HepG2 (cell line): ENCODE measurements around the gene SNX24. TPM values are rescaled to one million over a fixed set of nuclear protein-coding genes. Genes with fewer than 3 reads are reported as not detected.

Experiments
- ATAC-seq: fragments of 200-7000 bp; cut with Tn5 transposase; 3 replicates; pipeline ENCODE4 v1.9.1; 2020; ENCODE audit warnings: mild to moderate bottlenecking, moderate library complexity
- BruUV-seq: library from RNA; stranded (reverse); fragments of 400-500 nt; replicated peaks from 2 replicates; lab custom pipeline; 2021; lab: Mats Ljungman, UMichigan
- CTCF ChIA-PET: fragments of 300-600 bp; formaldehyde crosslinking; extraction: SDS; loops from one replicate; lab custom pipeline; 2021; ENCODE audit warnings: low total read pairs, inconsistent platforms, low intra/inter-chr PET ratio; lab: Yijun Ruan, JAX
- POLR2A ChIA-PET: fragments of 350-600 bp; sonication (Branson Sonifier 250); formaldehyde crosslinking; loops from one replicate; lab custom pipeline; 2020; ENCODE audit warnings: antibody characterized with exemption, inconsistent platforms; lab: Yijun Ruan, JAX
- DNase-seq: peaks from one replicate; pipeline ENCODE4 v3.0.0-alpha.2; 2015; ENCODE audit warnings: low spot score
- FAIRE-seq: peaks from 3 replicates; lab custom pipeline; 2011; peaks lifted over from hg19 to GRCh38; lab: Jason Lieb, UNC
- H2AFZ ChIP-seq: one replicate; pipeline ENCODE4 v1.6.1; 2011; ENCODE audit warnings: low read length, inconsistent platforms
- H3K27ac ChIP-seq: fragments of 300-600 bp; 3 replicates; pipeline ENCODE4 v1.8.0; 2011; ENCODE audit warnings: mixed run types, mild to moderate bottlenecking, mixed read lengths, low read length, inconsistent platforms; ENCODE audit not compliant: insufficient read depth; ENCODE audit errors: extremely low read length
- H3K27me3 ChIP-seq, 2 experiments: fragments of 200-600 bp in 1 of 2; 2 replicates in 1 of 2; 3 replicates in 1 of 2; pipeline versions ENCODE4 v1.6.0 to v1.8.0; 2011; ENCODE audit warnings: low read length in 2 of 2, mild to moderate bottlenecking in 2 of 2, moderate library complexity in 2 of 2, inconsistent platforms in 1 of 2; ENCODE audit not compliant: insufficient read depth in 2 of 2, control insufficient read depth in 1 of 2
- H3K36me3 ChIP-seq, 2 experiments: fragments of 200-600 bp in 1 of 2; replicated peaks in 1 of 2; 2 replicates in 1 of 2; 3 replicates in 1 of 2; pipeline versions ENCODE4 v1.5.1 to v1.8.0; 2011; ENCODE audit warnings: low read length in 2 of 2, inconsistent platforms in 1 of 2; ENCODE audit not compliant: insufficient read depth in 2 of 2, control insufficient read depth in 1 of 2
- H3K4me1 ChIP-seq: 2 replicates; pipeline ENCODE4 v1.5.1; 2012; ENCODE audit warnings: low read length, inconsistent platforms; ENCODE audit not compliant: insufficient read depth
- H3K4me2 ChIP-seq: 2 replicates; pipeline ENCODE4 v1.6.0; 2011; ENCODE audit warnings: low read depth, low read length, inconsistent platforms
- H3K4me3 ChIP-seq, 3 experiments: fragments of 200-600 bp in 1 of 3; sonication (generic), shearing (Covaris generic) in 1 of 3; replicated peaks in 1 of 3; 2 replicates each; pipeline ENCODE4 v1.5.1; 2011 to 2016; ENCODE audit warnings: low read length in 3 of 3, inconsistent platforms in 2 of 3, low read depth in 2 of 3, mild to moderate bottlenecking in 2 of 3, control low read depth in 1 of 3, mixed read lengths in 1 of 3; ENCODE audit not compliant: insufficient read depth in 1 of 3
- H3K79me2 ChIP-seq: one replicate; pipeline ENCODE4 v1.6.1; 2011; ENCODE audit warnings: low read length, inconsistent platforms; ENCODE audit not compliant: insufficient read depth
- H3K9ac ChIP-seq: 2 replicates; pipeline ENCODE4 v1.6.0; 2011; ENCODE audit warnings: mild to moderate bottlenecking, low read depth, low read length, inconsistent platforms; ENCODE audit not compliant: insufficient read depth
- H3K9me3 ChIP-seq: 2 replicates; pipeline ENCODE4 v1.5.1; 2012; ENCODE audit warnings: mild to moderate bottlenecking, low read length
- H4K20me1 ChIP-seq: 2 replicates; pipeline ENCODE4 v1.6.0; 2011; ENCODE audit warnings: inconsistent platforms, mild to moderate bottlenecking, low read length, moderate library complexity; ENCODE audit not compliant: insufficient read depth
- BCL6 ChIP-seq: IDR thresholded peaks from 2 replicates; pipeline ENCODE4 v1.6.1; 2016; ENCODE audit warnings: missing genetic modification reagents, missing compliant biosample characterization
- CREB3 ChIP-seq: sonication (generic); formaldehyde crosslinking; IDR thresholded peaks from 2 replicates; pipeline ENCODE4 v1.5.0; 2020; ENCODE audit warnings: missing genetic modification reagents
- E2F5 ChIP-seq: sonication (generic); formaldehyde crosslinking; conservative IDR thresholded peaks from 2 replicates; pipeline ENCODE4 v1.4.0; 2020; ENCODE audit warnings: missing genetic modification reagents
- FOXA1 ChIP-seq, 2 experiments: fragments of 450-650 bp in 1 of 2; sonication (generic) in 1 of 2; formaldehyde crosslinking in 1 of 2; IDR thresholded peaks; 2 replicates each; pipeline versions ENCODE4 v1.4.0 to v1.6.1; 2016 to 2020; ENCODE audit warnings: missing genetic modification reagents in 1 of 2
- GLI4 ChIP-seq: sonication (generic); formaldehyde crosslinking; IDR thresholded peaks from 2 replicates; pipeline ENCODE4 v1.5.1; 2020; ENCODE audit warnings: missing genetic modification reagents, mild to moderate bottlenecking, moderate library complexity, borderline replicate concordance
- HDAC1 ChIP-seq: sonication (generic); formaldehyde crosslinking; IDR thresholded peaks from 2 replicates; pipeline ENCODE4 v1.5.1; 2020; ENCODE audit warnings: mild to moderate bottlenecking, missing genetic modification reagents
- HDAC2 ChIP-seq: sonication (generic); formaldehyde crosslinking; IDR thresholded peaks from 2 replicates; pipeline ENCODE4 v1.4.0; 2020; ENCODE audit warnings: missing genetic modification reagents
- MYNN ChIP-seq: sonication (generic); formaldehyde crosslinking; IDR thresholded peaks from 2 replicates; pipeline ENCODE4 v1.4.0; 2020; ENCODE audit warnings: mild to moderate bottlenecking, low read depth, missing genetic modification reagents
- NR2F6 ChIP-seq, 2 experiments: IDR thresholded peaks; 2 replicates each; pipeline ENCODE4 v1.6.1; 2016; ENCODE audit warnings: antibody characterized with exemption in 1 of 2, mild to moderate bottlenecking in 1 of 2
- NRL ChIP-seq: sonication (generic); formaldehyde crosslinking; IDR thresholded peaks from 2 replicates; pipeline ENCODE4 v1.5.0; 2020; ENCODE audit warnings: missing genetic modification reagents, mild to moderate bottlenecking, moderate library complexity, borderline replicate concordance
- PPARG ChIP-seq: conservative IDR thresholded peaks from 2 replicates; pipeline ENCODE4 v1.6.1; 2016; ENCODE audit warnings: missing biosample characterization, missing genetic modification reagents
- RBM22 ChIP-seq: fragments of 200-400 bp; formaldehyde crosslinking; optimal IDR thresholded peaks from 2 replicates; pipeline ENCODE3; 2017; ENCODE audit warnings: mild to moderate bottlenecking, low read length, moderate library complexity
- TEAD3 ChIP-seq: optimal IDR thresholded peaks from 2 replicates; pipeline ENCODE3; 2016; ENCODE audit warnings: borderline replicate concordance
- ZFP91 ChIP-seq: sonication (generic); formaldehyde crosslinking; IDR thresholded peaks from 2 replicates; pipeline ENCODE4 v1.9.0; 2022; ENCODE audit warnings: missing genetic modification reagents, mild to moderate bottlenecking, borderline replicate concordance
- ZGPAT ChIP-seq: IDR thresholded peaks from 2 replicates; pipeline ENCODE4 v1.6.1; 2016; ENCODE audit warnings: mild to moderate bottlenecking
- ZNF616 ChIP-seq: sonication (generic); formaldehyde crosslinking; IDR thresholded peaks from 2 replicates; pipeline ENCODE4 v1.5.0; 2020; ENCODE audit warnings: low read depth, mild to moderate bottlenecking, missing genetic modification reagents
- ZNF629 ChIP-seq: sonication (generic); formaldehyde crosslinking; conservative IDR thresholded peaks from 2 replicates; pipeline ENCODE4 v1.5.0; 2020; ENCODE audit warnings: missing genetic modification reagents
- WGBS: methylation state at CpG from one replicate; pipeline ENCODE4 v1.1.6; 2017; ENCODE audit warnings: low lambda C conversion rate; 5-methylcytosine and 5-hydroxymethylcytosine counted together
- in situ Hi-C: cut with HindIII; loops from 2 replicates; pipeline ENCODE4 v1.10.0; 2017; ENCODE audit warnings: low pct_unique_long_range_greater_than_20kb; ENCODE audit not compliant: extremely low pct_ligation_motif_present
- intact Hi-C: fragments of 100-400 bp; cut with micrococcal nuclease; formaldehyde crosslinking; loops from one replicate; pipeline ENCODE4 v1.10.0; 2022; ENCODE audit not compliant: unreplicated experiment
- polyA plus RNA-seq, 8 experiments: library from polyadenylated mRNA; depleted of rRNA in 3 of 8; stranded (reverse) in 7 of 8; unstranded in 1 of 8; fragments of >200 nt; fragmentation: Illumina TruSeq in 4 of 8; extraction: Trizol in 4 of 8; gene quantifications; 2 replicates each; pipeline versions ENCODE4 v1.2.1 to v1.2.3, GENCODE V29; 2011 to 2016; ENCODE audit warnings: low read depth in 4 of 8, missing spikeins in 1 of 8, mixed read lengths in 1 of 8; ENCODE audit not compliant: insufficient read depth in 1 of 8
- total RNA-seq, 5 experiments: library from RNA; depleted of rRNA; stranded (reverse); fragments of >200 nt; fragmentation: Illumina TruSeq; extraction: Trizol; gene quantifications; 2 replicates each; pipeline ENCODE4 v1.2.3, GENCODE V29; 2016; ENCODE audit warnings: low read depth in 1 of 5

The SNX24 gene
- total and polyA plus RNA-seq, 2 of the 13 experiments (the other 11 are each of a cell fraction or from before 2014, with no cell fraction given), result 7.2 to 23.7 TPM

GRCh38 chr5:122921826-122922225, 76.4 kb downstream of the SNX24 start:
- CTCF ChIA-PET, result no interaction called here
- no peak overlapping the region for H3K27ac ChIP-seq
- no peak overlapping the region for H2AFZ ChIP-seq
- H3K4me1 ChIP-seq, result peaks cover 2% of the 10 kb centered on the region
- DNase-seq, result no peak
- H3K9me3 ChIP-seq, result no peaks in the 10 kb centered on the region
- intact Hi-C loops, result no loop called here
- in situ Hi-C loops, result no loop called here
- H3K79me2 ChIP-seq, result no peaks in the 10 kb centered on the region
- no peak for ATAC-seq
- no peak for FAIRE-seq
- BruUV-seq, result no TSS peak
- no peak for TF ChIP-seq MYNN (CRISPR knock-in tag)
- TF ChIP-seq PPARG (CRISPR knock-in tag), result no peak
- no peak for TF ChIP-seq TEAD3
- TF ChIP-seq NRL (CRISPR knock-in tag), result no peak
- TF ChIP-seq HDAC2 (CRISPR knock-in tag), result no peak
- no peak for TF ChIP-seq BCL6 (CRISPR knock-in tag)
- TF ChIP-seq RBM22, result no peak
- no peak for TF ChIP-seq FOXA1 (IDR thresholded peaks at IDR 0.05)
- TF ChIP-seq FOXA1 (CRISPR knock-in tag; IDR thresholded peaks at IDR 0.05), result no peak
- no peak for TF ChIP-seq ZGPAT (CRISPR knock-in tag)
- no peak for TF ChIP-seq ZNF629 (CRISPR knock-in tag)
- no peak for TF ChIP-seq GLI4 (CRISPR knock-in tag)
- no peak for TF ChIP-seq NR2F6 (IDR thresholded peaks at IDR 0.05)
- TF ChIP-seq NR2F6 (CRISPR knock-in tag; IDR thresholded peaks at IDR 0.05), result no peak
- no peak for TF ChIP-seq ZFP91 (CRISPR knock-in tag)
- no peak for TF ChIP-seq HDAC1
- TF ChIP-seq ZNF616 (CRISPR knock-in tag), result no peak
- TF ChIP-seq CREB3 (CRISPR knock-in tag), result no peak
- TF ChIP-seq E2F5 (CRISPR knock-in tag), result no peak
- H3K4me2 ChIP-seq, result no peak overlapping the region
- no peaks in the 10 kb centered on the region for H3K27me3 ChIP-seq
- POLR2A ChIA-PET, result no interaction called here
- H4K20me1 ChIP-seq, result no peaks in the 10 kb centered on the region
- H3K9ac ChIP-seq, result no peak overlapping the region
- no peak overlapping the region for H3K4me3 ChIP-seq
- 96% methylated on average over 4 of the region's 4 CpGs for WGBS
- no peaks in the 10 kb centered on the region for H3K36me3 ChIP-seq
